Hepatic stellate cell (primary cell): ENCODE measurements around the gene LYPLA2.

ENCODE experiments used
- DNase-seq: peaks from one replicate; pipeline ENCODE4 v3.0.0; 2011; ENCODE audit warnings: low spot score

The LYPLA2 gene

GRCh38 chr1:23837908-23838307 lies 47.0 kb downstream of the LYPLA2 start:
- DNase-seq, result no peak

- DNase-seq, result peak; percentile 52
Observed at GRCh38 chr1:23838401-23838866, 47.5 kb downstream of the LYPLA2 start.

GRCh38 chr1:23843644-23844043 lies 52.7 kb downstream of the LYPLA2 start:
- DNase-seq, result no peak
